ENCODE data around the gene TSPYL6. TPM values are rescaled to one million over a fixed set of nuclear protein-coding genes. Genes with fewer than 3 reads are reported as not detected.
"Not testable (repeated sequence)": the region's sequence is repeated elsewhere in the genome, so short reads cannot be mapped to it uniquely, and the experiment has no call there.

The TSPYL6 gene
- total and polyA plus RNA-seq, 2 of the 4 experiments (the other 2 are of a cell fraction): not detected

DNA sequence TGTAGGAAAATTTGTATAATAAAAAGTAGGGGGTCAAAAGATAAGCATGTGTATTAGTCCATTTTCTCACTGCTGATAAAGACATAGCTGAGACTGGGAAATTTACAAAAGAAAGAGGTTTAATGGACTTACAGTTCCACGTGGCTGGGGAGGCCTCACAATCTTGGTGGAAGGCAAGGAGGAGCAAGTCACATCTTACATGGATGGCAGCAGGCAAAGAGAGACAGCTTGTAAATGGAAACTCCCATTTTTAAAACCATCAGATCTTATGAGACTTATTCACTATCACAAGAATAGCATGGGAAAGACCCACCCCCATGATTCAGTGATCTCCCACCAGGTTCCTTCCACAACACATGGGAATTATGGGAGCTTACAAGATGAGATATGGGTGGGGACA, 9.1 kb upstream of the TSPYL6 start:
- H3K27ac ChIP-seq (ENCODE audit: insufficient read depth, low read length); H3K18ac ChIP-seq (ENCODE audit: low read depth, low read length); H2AK9ac ChIP-seq (replicated peaks; ENCODE audit: low read depth, low read length, poor library complexity); dilution Hi-C loops (cut with HindIII; ENCODE audit: low sequenced_read_pairs, unreplicated experiment); BruUV-seq (replicated peaks); H4K5ac ChIP-seq (ENCODE audit: low read depth, low read length); H3K36me3 ChIP-seq (ENCODE audit: control insufficient read depth, insufficient read depth, low read length); H4K91ac ChIP-seq (ENCODE audit: insufficient read depth, low read depth, low read length); H3K14ac ChIP-seq (replicated peaks; ENCODE audit: low read depth, low read length); H2BK20ac ChIP-seq (ENCODE audit: low read depth, low read length); DNase-seq; H4K8ac ChIP-seq (ENCODE audit: low read depth in 2 of 2, low read length in 2 of 2); H4K20me1 ChIP-seq (ENCODE audit: insufficient read depth, low read length); H3K23ac ChIP-seq (ENCODE audit: low read depth, low read length); H2BK5ac ChIP-seq (ENCODE audit: low read depth, low read length, poor library complexity, severe bottlenecking); H3K4me3 ChIP-seq (ENCODE audit: insufficient read depth, low read depth, low read length); H2BK15ac ChIP-seq (ENCODE audit: low read depth, low read length); intact Hi-C loops (cut with micrococcal nuclease); H3K79me1 ChIP-seq (ENCODE audit: low read depth in 1 of 2, low read length in 2 of 2); H3K4ac ChIP-seq (ENCODE audit: low read depth, low read length); H2AFZ ChIP-seq (replicated peaks; ENCODE audit: low read length, poor library complexity); H2BK120ac ChIP-seq (ENCODE audit: low read depth, low read length); H3K9ac ChIP-seq (ENCODE audit: low read depth, low read length); H3K4me1 ChIP-seq (ENCODE audit: control insufficient read depth, insufficient read depth, low read length); H2AK5ac ChIP-seq (ENCODE audit: low read depth, low read length); H3K9me1 ChIP-seq (ENCODE audit: insufficient read depth, low read length); H3K27me3 ChIP-seq (ENCODE audit: control insufficient read depth, insufficient read depth, low read length); CTCF ChIA-PET; H3K4me2 ChIP-seq (ENCODE audit: low read depth, low read length); ATAC-seq (ENCODE audit: low read depth); in situ Hi-C loops (cut with MboI; ENCODE audit: low sequenced_read_pairs); POLR2A ChIA-PET (ENCODE audit: unreplicated experiment); H3K56ac ChIP-seq (ENCODE audit: extremely low read depth, insufficient read depth, low read length); H3K9me3 ChIP-seq (ENCODE audit: control insufficient read depth, insufficient read depth, low read length): not testable (repeated sequence)
- WGBS, 2 experiments (ENCODE audit: extremely low coverage in 2 of 2, insufficient read length in 1 of 2): no CpG with 5 or more reads among the region's 1 CpG

All from IMR-90 (cell line).